Endothelial cell of umbilical vein (primary cell): Measurements from ENCODE around the gene ATXN7L1. TPM values are rescaled to one million over a fixed set of nuclear protein-coding genes. Genes with fewer than 3 reads are reported as not detected.

Experiments used
- BruUV-seq: library from RNA; stranded (reverse); fragments of 400-500 nt; replicated peaks from 2 replicates; lab custom pipeline; 2021; lab: Mats Ljungman, UMichigan
- CTCF ChIA-PET: fragments of 300-600, 350-600 bp; sonication (Branson Sonifier 250); formaldehyde crosslinking; loops from one replicate; lab custom pipeline; 2021; ENCODE audit warnings: antibody characterized with exemption, inconsistent platforms; lab: Charles Lee
- POLR2A ChIA-PET: fragments of 300-600, 350-600 bp; sonication (Branson Sonifier 250); formaldehyde crosslinking; loops from one replicate; lab custom pipeline; 2021; ENCODE audit warnings: antibody characterized with exemption, inconsistent platforms; lab: Charles Lee
- DNase-seq: peaks from one replicate; pipeline ENCODE4 v3.0.0-alpha.2; 2011; ENCODE audit warnings: low read depth, low spot score
- FAIRE-seq: peaks from 2 replicates; lab custom pipeline; 2011; peaks lifted over from hg19 to GRCh38; lab: Jason Lieb, UNC
- H2AFZ ChIP-seq: 2 replicates; pipeline ENCODE4 v1.6.0; 2012; ENCODE audit warnings: low read depth, low read length, control low read depth, inconsistent platforms
- H3K27ac ChIP-seq: 2 replicates; pipeline ENCODE4 v1.5.1; 2011; ENCODE audit warnings: low read depth, mild to moderate bottlenecking, control low read depth, low read length, moderate library complexity; ENCODE audit not compliant: insufficient read depth
- H3K27me3 ChIP-seq, 2 experiments: 2 replicates each; pipeline versions ENCODE4 v1.6.0 to v1.6.1; 2011; ENCODE audit warnings: low read length in 2 of 2, mixed read lengths in 1 of 2; ENCODE audit not compliant: control insufficient read depth in 2 of 2, insufficient read depth in 2 of 2
- H3K36me3 ChIP-seq, 2 experiments: 2 replicates in 1 of 2; 3 replicates in 1 of 2; pipeline ENCODE4 v1.5.1; 2011; ENCODE audit warnings: low read length in 2 of 2, mild to moderate bottlenecking in 1 of 2, moderate library complexity in 1 of 2; ENCODE audit not compliant: control insufficient read depth in 2 of 2, insufficient read depth in 2 of 2; ENCODE audit errors: extremely low read depth in 1 of 2
- H3K4me1 ChIP-seq: 3 replicates; pipeline ENCODE4 v1.5.1; 2011; ENCODE audit warnings: mild to moderate bottlenecking, low read length; ENCODE audit not compliant: control insufficient read depth, insufficient read depth; ENCODE audit errors: extremely low read depth
- H3K4me2 ChIP-seq: 2 replicates; pipeline ENCODE4 v1.6.1; 2011; ENCODE audit warnings: low read length, control low read depth, mixed read lengths; ENCODE audit not compliant: insufficient read depth
- H3K4me3 ChIP-seq, 3 experiments: fragments of 200-600 bp in 1 of 3; sonication (generic), shearing (Covaris generic) in 1 of 3; replicated peaks in 1 of 3; 2 replicates each; pipeline ENCODE4 v1.5.1; 2011 to 2016; ENCODE audit warnings: control low read depth in 3 of 3, low read length in 3 of 3, mild to moderate bottlenecking in 2 of 3, inconsistent platforms in 1 of 3, low read depth in 1 of 3, moderate library complexity in 1 of 3; ENCODE audit not compliant: insufficient read depth in 1 of 3
- H3K79me2 ChIP-seq: 2 replicates; pipeline ENCODE4 v1.6.0; 2012; ENCODE audit warnings: low read length, inconsistent platforms; ENCODE audit not compliant: control insufficient read depth, insufficient read depth
- H3K9ac ChIP-seq: replicated peaks from 2 replicates; pipeline ENCODE3; 2011; ENCODE audit warnings: low read length, control low read depth; ENCODE audit not compliant: insufficient read depth; ENCODE audit errors: extremely low read depth
- H3K9me1 ChIP-seq: replicated peaks from 3 replicates; pipeline ENCODE4 v1.6.0; 2011; ENCODE audit warnings: mild to moderate bottlenecking, low read length; ENCODE audit not compliant: control insufficient read depth, insufficient read depth; ENCODE audit errors: extremely low read depth
- H3K9me3 ChIP-seq: replicated peaks from 2 replicates; pipeline ENCODE4 v1.5.1; 2012; ENCODE audit warnings: low read length, inconsistent platforms; ENCODE audit not compliant: control insufficient read depth, insufficient read depth
- H4K20me1 ChIP-seq: replicated peaks from 2 replicates; pipeline ENCODE3; 2011; ENCODE audit warnings: mild to moderate bottlenecking, low read length; ENCODE audit not compliant: control insufficient read depth, insufficient read depth; ENCODE audit errors: extremely low read depth
- CTCF ChIP-seq, 2 donors: IDR thresholded peaks; 1 replicate in 1 of 2; 2 replicates in 1 of 2; pipeline ENCODE4 v1.5.1; 2011; ENCODE audit warnings: low read length in 2 of 2, mild to moderate bottlenecking in 2 of 2, moderate library complexity in 2 of 2, control low read depth in 1 of 2, inconsistent platforms in 1 of 2, low read depth in 1 of 2; ENCODE audit not compliant: insufficient read depth in 1 of 2; ENCODE audit errors: extremely low read depth in 1 of 2
- EZH2 ChIP-seq: IDR thresholded peaks from 2 replicates; pipeline ENCODE4 v1.6.1; 2012; ENCODE audit warnings: borderline replicate concordance, low read depth, mild to moderate bottlenecking, moderate library complexity, low read length, inconsistent platforms; ENCODE audit not compliant: severe bottlenecking
- FOS ChIP-seq: IDR thresholded peaks from 2 replicates; pipeline ENCODE4 v1.6.1; 2011; ENCODE audit warnings: mild to moderate bottlenecking, low read length, moderate library complexity, borderline replicate concordance; ENCODE audit not compliant: insufficient read depth
- GATA2 ChIP-seq: IDR thresholded peaks from 2 replicates; pipeline ENCODE4 v1.7.0; 2011; ENCODE audit warnings: low read depth, mild to moderate bottlenecking, moderate library complexity, mixed read lengths, low read length; ENCODE audit not compliant: insufficient read length, insufficient read depth
- JUN ChIP-seq: IDR thresholded peaks from 2 replicates; pipeline ENCODE4 v1.6.1; 2011; ENCODE audit warnings: borderline replicate concordance, low read depth; ENCODE audit not compliant: insufficient read length, insufficient read depth
- MAX ChIP-seq: IDR thresholded peaks from 2 replicates; pipeline ENCODE4 v1.6.1; 2011; ENCODE audit not compliant: insufficient read depth, insufficient read length
- MYC ChIP-seq: IDR thresholded peaks from one replicate; pipeline ENCODE4 v1.6.1; 2011; ENCODE audit warnings: mild to moderate bottlenecking, low read depth, low read length
- POLR2A ChIP-seq: IDR thresholded peaks from 2 replicates; pipeline ENCODE4 v1.6.1; 2012; ENCODE audit warnings: low read depth, mild to moderate bottlenecking, control low read depth, low read length
- POLR2AphosphoS5 ChIP-seq: IDR thresholded peaks from 2 replicates; pipeline ENCODE4 v1.6.1; 2012; ENCODE audit warnings: low read depth, mild to moderate bottlenecking, control low read depth, low read length, moderate library complexity; ENCODE audit not compliant: insufficient read depth
- dilution Hi-C: fragments of 300-500 bp; cut with MboI; formaldehyde crosslinking; loops from one replicate; pipeline ENCODE4 v1.15.0; 2019; ENCODE audit warnings: low sequenced_read_pairs; ENCODE audit not compliant: extremely low pct_ligation_motif_present
- intact Hi-C: fragments of 100-400 bp; cut with micrococcal nuclease; formaldehyde crosslinking; loops from one replicate; pipeline ENCODE4 v1.10.0; 2022
- polyA plus RNA-seq, 4 experiments: library from polyadenylated mRNA; depleted of rRNA in 3 of 4; stranded (reverse) in 3 of 4; unstranded in 1 of 4; fragments of >200 nt; gene quantifications; 2 replicates each; pipeline versions ENCODE4 v1.2.1 to v1.2.3, GENCODE V29; 2011 to 2012; ENCODE audit warnings: missing spikeins in 1 of 4
- total RNA-seq: library from RNA; stranded (reverse); gene quantifications from 2 replicates; pipeline ENCODE4 v1.2.3, GENCODE V29; 2021

ATXN7L1 gene
- total and polyA plus RNA-seq, 2 donors (not counting 3 experiments of a cell fraction or from before 2014, with no cell fraction given), result 4.6 to 15.6 TPM

GRCh38 chr7:105890290-105890997 is 14.0 kb upstream of the ATXN7L1 start:
- TF ChIP-seq EZH2, result no peak
- TF ChIP-seq JUN, result no peak
- no peak for TF ChIP-seq POLR2AphosphoS5
- no peak for TF ChIP-seq MYC
- TF ChIP-seq CTCF (IDR thresholded peaks at IDR 0.05; ENCODE audit: extremely low read depth in 1 of 2, insufficient read depth in 1 of 2, low read depth in 1 of 2, low read length in 2 of 2), result no peak
- TF ChIP-seq GATA2, result no peak
- TF ChIP-seq FOS, result no peak
- TF ChIP-seq POLR2A, result no peak
- TF ChIP-seq MAX, result no peak
- Histone ChIP-seq H3K9ac (no peak overlapping the region), H3K27me3 (no peaks in the 10 kb centered on the region), H3K4me2 (no peak overlapping the region), H2AFZ (no peak overlapping the region), H4K20me1 (no peaks in the 10 kb centered on the region), H3K9me3 (no peaks in the 10 kb centered on the region), H3K79me2 (no peaks in the 10 kb centered on the region), H3K27ac (no peak overlapping the region), H3K4me3 (no peak overlapping the region), H3K4me1 (no peaks in the 10 kb centered on the region), H3K9me1 (peaks cover 3% of the 10 kb centered on the region), H3K36me3 (no peaks in the 10 kb centered on the region)
- no TSS peak for BruUV-seq
- intact Hi-C loops (no loop called here), dilution Hi-C loops (no loop called here)
- FAIRE-seq (no peak), DNase-seq (no peak)
- POLR2A ChIA-PET, result no interaction called here
- CTCF ChIA-PET, result interaction anchor here (1.2 kb wide), 1 partner anchor 125 kb away, joined by 4 read pairs; no protein-coding TSS in a partner anchor
